Measurements from ENCODE around the gene BEST3. TPM values are rescaled to one million over a fixed set of nuclear protein-coding genes. Genes with fewer than 3 reads are reported as not detected.

The BEST3 gene
- total and polyA plus RNA-seq, 4 donors: 0.83 to 2.6 (median 1.9) TPM

DNA sequence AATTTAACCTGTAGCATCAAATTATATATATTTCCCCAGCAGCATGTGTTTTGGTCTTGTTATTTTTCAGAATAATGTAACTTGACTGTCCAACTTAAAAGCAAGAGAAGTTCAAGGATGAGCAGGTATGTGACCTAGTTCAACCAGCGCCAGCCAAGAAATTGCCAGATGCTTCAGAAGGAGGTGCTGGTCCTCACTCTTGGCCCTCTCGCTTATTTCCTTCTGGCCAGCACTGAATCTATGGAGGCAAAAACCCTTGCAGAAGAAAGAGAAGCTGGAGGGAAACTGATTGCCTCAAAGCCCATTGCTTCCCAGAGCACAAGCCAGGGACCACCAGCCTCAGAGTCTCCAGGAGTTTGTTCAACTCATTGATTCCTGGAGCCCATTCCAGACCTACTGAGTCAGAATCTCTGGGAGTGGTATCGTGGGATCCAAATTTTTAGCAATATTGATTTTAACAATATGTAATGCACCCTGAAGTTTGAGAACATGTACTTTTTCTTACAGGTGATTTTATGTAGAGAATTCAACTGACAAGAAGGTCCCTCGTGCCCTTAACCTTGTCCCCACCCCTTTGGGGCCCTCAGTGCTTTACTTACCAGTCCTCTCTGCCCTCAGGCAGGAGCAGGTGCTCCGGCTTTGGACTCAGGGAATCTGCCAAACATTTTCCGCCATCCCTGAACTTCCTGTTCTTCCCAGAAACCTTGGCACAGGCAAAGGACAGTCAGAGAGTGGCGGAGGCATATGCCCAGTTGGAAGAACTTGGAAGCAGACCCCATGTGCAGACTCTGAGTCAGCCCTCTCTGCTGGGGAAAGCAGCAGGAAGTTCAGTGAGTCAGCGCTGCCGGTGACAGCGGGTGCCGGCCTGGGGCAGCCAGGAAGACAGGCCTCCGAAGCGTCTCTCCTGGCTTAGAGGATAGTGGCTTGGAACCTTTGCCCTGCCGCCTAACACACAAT is 10.4 kb downstream of the BEST3 start:
- Histone ChIP-seq H3K9me3 (ENCODE audit: control insufficient read depth, insufficient read depth, low read length) (no peaks in the 10 kb centered on the region), H3K36me3 (ENCODE audit: control insufficient read depth, insufficient read depth, low read length) (no peaks in the 10 kb centered on the region), H3K4me1 (ENCODE audit: control insufficient read depth, insufficient read depth, low read length) (peaks cover 9% of the 10 kb centered on the region), H3K4me3 (ENCODE audit: low read depth, low read length) (no peak overlapping the region), H3K27me3 (ENCODE audit: control insufficient read depth, insufficient read depth, low read length) (no peaks in the 10 kb centered on the region), H3K27ac (ENCODE audit: low read depth, low read length) (no peak overlapping the region)
- 51% methylated on average over 11 of the region's 14 CpGs for WGBS (ENCODE audit: insufficient coverage)
- DNase-seq (ENCODE audit: low read depth in 4 of 6, low spot score in 6 of 6): peak in 1 of 6 donors; percentile 30

DNA sequence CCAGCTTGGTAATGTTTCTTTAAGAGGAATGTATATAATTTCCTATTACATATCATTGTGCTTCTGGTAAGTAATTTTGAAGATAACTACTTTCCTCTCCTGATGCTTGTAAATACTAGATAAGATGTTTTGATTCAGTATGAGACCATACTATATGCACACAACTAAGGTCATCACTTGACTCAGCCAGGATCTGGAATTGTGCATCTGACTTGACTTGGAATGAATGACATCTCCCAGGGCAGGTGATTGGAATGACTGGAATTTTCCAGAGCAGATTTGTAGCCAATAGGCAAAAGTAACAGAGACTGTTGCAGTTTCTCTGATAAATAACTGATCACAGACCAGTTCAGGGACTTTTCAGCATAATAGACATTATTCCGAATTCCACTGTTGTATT is 11.1 kb downstream of the BEST3 start:
- DNase-seq (ENCODE audit: low read depth in 4 of 6, low spot score in 6 of 6): no peak

DNA sequence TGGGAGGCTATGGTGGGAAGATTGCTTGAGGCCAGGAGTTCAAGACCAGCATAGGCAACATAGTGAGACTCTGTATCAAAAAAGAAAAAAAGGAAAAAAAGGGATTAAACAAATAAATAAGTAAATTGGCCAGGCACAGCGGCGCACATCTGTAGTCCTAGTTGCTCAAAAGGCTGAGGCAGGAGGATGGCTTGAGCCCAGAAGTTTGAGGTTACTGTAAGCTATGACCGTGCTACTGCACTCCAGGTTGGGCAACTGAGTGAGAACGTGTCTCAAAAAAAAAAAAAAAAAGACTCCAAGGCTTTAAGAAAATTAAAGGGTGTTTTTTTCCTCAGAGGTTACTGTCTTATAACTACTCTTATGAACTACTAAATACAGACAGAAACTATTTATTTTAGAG is 11.7 kb downstream of the BEST3 start:
- no peak overlapping the region for H3K27ac ChIP-seq (ENCODE audit: low read depth, low read length)
- DNase-seq (ENCODE audit: low read depth in 4 of 6, low spot score in 6 of 6): no peak
- no peaks in the 10 kb centered on the region for H3K9me3 ChIP-seq (ENCODE audit: control insufficient read depth, insufficient read depth, low read length)
- H3K4me1 ChIP-seq (ENCODE audit: control insufficient read depth, insufficient read depth, low read length): peaks cover 12% of the 10 kb centered on the region
- WGBS (ENCODE audit: insufficient coverage): 86% methylated on average over 2 of the region's 4 CpGs
- no peak overlapping the region for H3K4me3 ChIP-seq (ENCODE audit: low read depth, low read length)
- H3K36me3 ChIP-seq (ENCODE audit: control insufficient read depth, insufficient read depth, low read length): no peaks in the 10 kb centered on the region
- H3K27me3 ChIP-seq (ENCODE audit: control insufficient read depth, insufficient read depth, low read length): no peaks in the 10 kb centered on the region

More for the DNA sequence above, 11.1 kb downstream of the BEST3 start:
- Histone ChIP-seq H3K27me3 (ENCODE audit: control insufficient read depth, insufficient read depth, low read length) (no peaks in the 10 kb centered on the region), H3K4me1 (ENCODE audit: control insufficient read depth, insufficient read depth, low read length) (peaks cover 12% of the 10 kb centered on the region), H3K4me3 (ENCODE audit: low read depth, low read length) (no peak overlapping the region), H3K9me3 (ENCODE audit: control insufficient read depth, insufficient read depth, low read length) (no peaks in the 10 kb centered on the region), H3K36me3 (ENCODE audit: control insufficient read depth, insufficient read depth, low read length) (no peaks in the 10 kb centered on the region), H3K27ac (ENCODE audit: low read depth, low read length) (no peak overlapping the region)
- no CpG with 5 or more reads among the region's 1 CpG for WGBS (ENCODE audit: insufficient coverage)

DNA sequence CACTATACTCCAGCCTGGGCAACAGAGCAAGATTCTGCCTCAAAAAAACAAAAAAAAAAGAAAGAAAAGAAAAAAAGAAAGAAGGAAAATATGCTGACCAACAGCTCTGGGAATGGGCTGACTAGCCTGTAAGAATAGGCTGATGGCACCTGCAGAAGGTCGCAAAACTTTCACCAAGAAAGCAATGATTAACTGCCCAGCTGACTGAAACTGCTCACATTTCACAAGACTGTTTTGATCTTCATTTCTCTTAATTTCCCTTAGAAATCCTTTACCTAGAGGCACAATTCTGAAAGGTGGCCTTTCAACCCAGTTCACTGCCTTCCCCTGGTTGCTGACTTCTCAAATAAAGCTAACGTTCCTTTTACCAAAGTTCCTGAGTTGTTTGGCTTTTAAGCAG is 12.4 kb downstream of the BEST3 start:
- H3K27ac ChIP-seq (ENCODE audit: low read depth, low read length): no peak overlapping the region
- H3K36me3 ChIP-seq (ENCODE audit: control insufficient read depth, insufficient read depth, low read length): no peaks in the 10 kb centered on the region
- DNase-seq (ENCODE audit: low read depth in 4 of 6, low spot score in 6 of 6): no peak
- H3K4me1 ChIP-seq (ENCODE audit: control insufficient read depth, insufficient read depth, low read length): peaks cover 12% of the 10 kb centered on the region
- no peaks in the 10 kb centered on the region for H3K27me3 ChIP-seq (ENCODE audit: control insufficient read depth, insufficient read depth, low read length)
- 100% methylated on average over 1 of the region's 2 CpGs for WGBS (ENCODE audit: insufficient coverage)
- no peaks in the 10 kb centered on the region for H3K9me3 ChIP-seq (ENCODE audit: control insufficient read depth, insufficient read depth, low read length)
- no peak overlapping the region for H3K4me3 ChIP-seq (ENCODE audit: low read depth, low read length)

DNA sequence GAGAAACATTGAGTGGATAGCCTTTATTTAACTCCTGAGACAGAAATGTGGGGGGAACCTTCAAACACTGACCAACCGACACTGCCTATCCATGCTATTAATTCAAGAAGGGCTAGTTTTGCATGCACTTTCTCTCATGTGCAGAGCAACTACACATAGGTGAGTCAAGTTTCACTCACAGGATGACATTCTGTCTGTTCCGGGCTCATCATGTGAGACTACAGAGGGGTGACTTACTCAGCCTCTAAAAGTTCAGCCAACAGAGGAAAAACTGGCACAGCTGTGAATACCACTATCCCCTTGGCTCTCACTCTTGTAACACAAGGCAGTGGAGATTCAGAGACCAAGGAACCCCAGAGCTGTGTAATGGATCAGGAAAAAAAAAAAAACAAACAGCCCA is 13.3 kb downstream of the BEST3 start:
- H3K9me3 ChIP-seq (ENCODE audit: control insufficient read depth, insufficient read depth, low read length): no peaks in the 10 kb centered on the region
- H3K36me3 ChIP-seq (ENCODE audit: control insufficient read depth, insufficient read depth, low read length): no peaks in the 10 kb centered on the region
- peak in 1 of 6 donors; percentile 25 for DNase-seq (ENCODE audit: low read depth in 4 of 6, low spot score in 6 of 6)
- WGBS (ENCODE audit: insufficient coverage): 60% methylated on average over 2 of the region's 2 CpGs
- no peak overlapping the region for H3K4me3 ChIP-seq (ENCODE audit: low read depth, low read length)
- H3K27me3 ChIP-seq (ENCODE audit: control insufficient read depth, insufficient read depth, low read length): no peaks in the 10 kb centered on the region
- H3K27ac ChIP-seq (ENCODE audit: low read depth, low read length): no peak overlapping the region
- H3K4me1 ChIP-seq (ENCODE audit: control insufficient read depth, insufficient read depth, low read length): peaks cover 12% of the 10 kb centered on the region

DNA sequence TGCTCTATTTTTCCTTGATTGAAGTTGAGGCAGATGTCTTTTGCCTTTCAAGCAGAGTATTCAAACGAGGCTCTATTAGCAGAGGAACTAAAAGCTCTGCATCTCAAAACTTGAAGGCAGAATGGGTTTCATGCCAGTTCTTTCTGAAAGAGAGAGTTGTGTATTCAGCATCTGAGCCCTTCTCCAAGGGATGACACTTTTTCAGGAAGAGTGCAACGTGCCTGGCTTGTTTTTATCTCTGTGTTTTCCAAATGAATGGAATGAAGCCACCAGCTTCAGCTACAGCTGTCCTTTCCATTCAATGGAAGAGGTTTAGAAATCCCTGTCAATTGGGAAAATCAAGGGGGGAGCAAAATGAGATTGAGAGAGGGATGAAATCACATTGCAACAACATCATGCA is 14.6 kb downstream of the BEST3 start:
- H3K27ac ChIP-seq (ENCODE audit: low read depth, low read length): no peak overlapping the region

DNA sequence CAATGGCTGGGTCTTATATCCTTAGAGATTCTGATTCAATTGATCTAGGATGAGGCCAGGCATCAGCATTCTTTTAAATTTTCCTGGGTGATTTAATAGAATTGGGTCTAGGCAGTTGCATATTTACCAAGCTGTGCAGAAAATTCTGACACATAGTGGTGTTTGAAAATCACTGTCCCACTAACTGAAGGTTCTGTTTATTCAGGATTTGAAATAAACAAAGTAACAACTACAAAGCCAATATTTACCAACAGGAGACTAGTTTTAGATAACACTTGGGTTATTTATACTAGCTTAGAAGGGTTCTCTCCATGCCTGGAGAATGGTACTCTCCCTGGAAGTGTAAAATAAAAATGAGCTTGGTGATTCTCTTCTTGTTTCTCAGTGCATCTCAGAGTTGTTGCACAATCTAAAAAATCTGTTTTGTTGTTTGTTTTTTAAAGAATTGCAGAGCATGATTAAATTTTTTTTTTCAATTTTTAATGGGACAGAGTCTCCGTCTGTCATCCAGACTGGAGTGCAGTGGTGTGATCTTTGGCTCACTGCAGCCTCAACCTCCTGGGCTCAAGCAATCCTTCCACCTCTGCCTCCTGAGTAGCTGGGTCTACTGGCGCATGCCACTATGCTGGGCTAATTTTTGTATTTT is 16.9 kb downstream of the BEST3 start:
- Histone ChIP-seq H3K27ac (ENCODE audit: low read depth, low read length) (no peak overlapping the region), H3K4me3 (ENCODE audit: low read depth, low read length) (no peak overlapping the region), H3K36me3 (ENCODE audit: control insufficient read depth, insufficient read depth, low read length) (no peaks in the 10 kb centered on the region), H3K27me3 (ENCODE audit: control insufficient read depth, insufficient read depth, low read length) (no peaks in the 10 kb centered on the region), H3K4me1 (ENCODE audit: control insufficient read depth, insufficient read depth, low read length) (peaks cover 7% of the 10 kb centered on the region), H3K9me3 (ENCODE audit: control insufficient read depth, insufficient read depth, low read length) (no peaks in the 10 kb centered on the region)
- DNase-seq (ENCODE audit: low read depth in 4 of 6, low spot score in 6 of 6): no peak
- no CpG with 5 or more reads among the region's 2 CpGs for WGBS (ENCODE audit: insufficient coverage)

More for the DNA sequence above, 14.6 kb downstream of the BEST3 start:
- DNase-seq (ENCODE audit: low read depth in 4 of 6, low spot score in 6 of 6): peak in 4 of 6 donors; percentile 32 to 81 (median 62)
- Histone ChIP-seq H3K9me3 (ENCODE audit: control insufficient read depth, insufficient read depth, low read length) (no peaks in the 10 kb centered on the region), H3K27me3 (ENCODE audit: control insufficient read depth, insufficient read depth, low read length) (no peaks in the 10 kb centered on the region), H3K4me1 (ENCODE audit: control insufficient read depth, insufficient read depth, low read length) (peaks cover 12% of the 10 kb centered on the region), H3K36me3 (ENCODE audit: control insufficient read depth, insufficient read depth, low read length) (no peaks in the 10 kb centered on the region), H3K4me3 (ENCODE audit: low read depth, low read length) (no peak overlapping the region)
- 20% methylated on average over 2 of the region's 2 CpGs for WGBS (ENCODE audit: insufficient coverage)

DNA sequence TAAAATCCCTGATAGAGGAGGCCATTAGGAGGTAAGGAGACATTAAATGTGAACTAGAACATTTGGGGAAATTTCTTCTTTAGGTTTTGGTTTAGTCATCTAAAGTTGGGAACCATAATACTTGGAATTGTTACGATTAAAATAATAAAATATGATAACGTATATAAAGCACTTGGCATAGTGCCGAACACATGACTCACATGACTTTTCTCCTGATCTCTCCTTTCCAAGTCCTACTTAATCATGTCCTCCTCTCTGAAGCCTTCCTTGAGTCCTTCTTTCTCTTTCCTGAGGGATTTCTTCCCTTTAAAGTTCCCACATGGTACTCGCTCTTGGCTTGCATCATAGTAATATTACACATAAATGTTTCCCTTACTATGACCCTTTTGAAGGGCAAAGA is 20.0 kb downstream of the BEST3 start:
- no peak for DNase-seq (ENCODE audit: low read depth in 4 of 6, low spot score in 6 of 6)
- no peaks in the 10 kb centered on the region for H3K9me3 ChIP-seq (ENCODE audit: control insufficient read depth, insufficient read depth, low read length)
- H3K27ac ChIP-seq (ENCODE audit: low read depth, low read length): no peak overlapping the region
- no peaks in the 10 kb centered on the region for H3K36me3 ChIP-seq (ENCODE audit: control insufficient read depth, insufficient read depth, low read length)
- peaks cover 7% of the 10 kb centered on the region for H3K4me1 ChIP-seq (ENCODE audit: control insufficient read depth, insufficient read depth, low read length)
- WGBS (ENCODE audit: insufficient coverage): 100% methylated on average over 1 of the region's 4 CpGs
- no peaks in the 10 kb centered on the region for H3K27me3 ChIP-seq (ENCODE audit: control insufficient read depth, insufficient read depth, low read length)
- no peak overlapping the region for H3K4me3 ChIP-seq (ENCODE audit: low read depth, low read length)

DNA sequence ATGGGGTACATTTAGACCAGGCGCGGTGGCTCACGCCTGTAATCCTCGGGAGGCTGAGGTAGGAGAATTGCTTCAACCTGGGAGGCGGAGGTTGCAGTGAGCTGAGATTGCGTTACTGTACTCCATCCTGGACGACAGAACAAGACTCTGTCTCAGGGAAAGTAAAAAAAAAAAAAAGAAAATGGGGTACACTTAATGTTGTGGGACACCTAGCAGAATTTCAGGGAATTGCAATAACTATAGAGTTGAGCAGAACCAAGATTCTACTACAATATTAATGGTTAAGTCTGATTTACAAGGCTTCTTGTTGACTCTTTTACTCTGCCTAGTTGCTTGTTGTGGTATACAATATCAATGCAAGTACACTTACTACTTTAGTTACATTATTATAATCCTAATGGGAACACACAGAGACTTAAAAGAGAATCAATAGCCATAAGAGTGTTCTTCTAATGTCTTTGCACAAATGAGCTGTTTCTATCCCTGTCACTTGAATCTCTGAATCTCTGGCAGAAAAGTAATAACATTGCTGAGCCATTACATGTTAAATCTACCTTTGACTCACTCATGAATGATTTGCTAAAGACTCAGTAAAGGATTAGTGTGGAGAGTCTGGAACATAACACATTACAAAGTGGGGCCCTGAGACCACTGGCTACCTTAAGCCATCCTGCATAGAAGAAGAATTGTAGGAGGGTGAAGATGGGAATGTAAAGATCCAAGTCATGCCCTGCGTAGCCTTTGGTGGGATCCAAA is 22.7 kb downstream of the BEST3 start:
- H3K36me3 ChIP-seq (ENCODE audit: control insufficient read depth, insufficient read depth, low read length): no peaks in the 10 kb centered on the region
- DNase-seq (ENCODE audit: low read depth in 4 of 6, low spot score in 6 of 6): no peak
- no peaks in the 10 kb centered on the region for H3K9me3 ChIP-seq (ENCODE audit: control insufficient read depth, insufficient read depth, low read length)
- no peak overlapping the region for H3K27ac ChIP-seq (ENCODE audit: low read depth, low read length)
- H3K27me3 ChIP-seq (ENCODE audit: control insufficient read depth, insufficient read depth, low read length): no peaks in the 10 kb centered on the region
- no peaks in the 10 kb centered on the region for H3K4me1 ChIP-seq (ENCODE audit: control insufficient read depth, insufficient read depth, low read length)
- H3K4me3 ChIP-seq (ENCODE audit: low read depth, low read length): no peak overlapping the region
- 100% methylated on average over 7 of the region's 8 CpGs for WGBS (ENCODE audit: insufficient coverage)
